ENCODE results near the gene SMG7. TPM values are rescaled to one million over a fixed set of nuclear protein-coding genes. Genes with fewer than 3 reads are reported as not detected.

Gene SMG7
- polyA plus RNA-seq, 1 donor from 2014 or later: 19.1 TPM

- H3K4me2 ChIP-seq (ENCODE audit: low read length): no peak overlapping the region
- H3K9me2 ChIP-seq (ENCODE audit: insufficient read depth, low read length): no peaks in the 10 kb centered on the region
- no peaks in the 10 kb centered on the region for H3F3A ChIP-seq (ENCODE audit: insufficient read depth, low read length, poor library complexity, severe bottlenecking)
- no peak for TF ChIP-seq RAD21 (conservative IDR thresholded peaks at IDR 0.05)
- no peak for TF ChIP-seq MXI1 (conservative IDR thresholded peaks at IDR 0.05; ENCODE audit: poor library complexity, severe bottlenecking)
- TF ChIP-seq POLR2AphosphoS5 (IDR thresholded peaks at IDR 0.05): no peak
- TF ChIP-seq SMC3 (conservative IDR thresholded peaks at IDR 0.05; ENCODE audit: poor library complexity): peak; percentile 24
- peak; percentile 29 for TF ChIP-seq CTCF (IDR thresholded peaks at IDR 0.05; ENCODE audit: poor library complexity, severe bottlenecking)
- TF ChIP-seq EZH2 (IDR thresholded peaks at IDR 0.05; ENCODE audit: borderline replicate concordance, insufficient read depth, low read length, poor library complexity, severe bottlenecking): no peak
- no peaks in the 10 kb centered on the region for H4K20me1 ChIP-seq (ENCODE audit: insufficient read depth)
- H3K36me3 ChIP-seq (ENCODE audit: insufficient read depth, low read length): no peaks in the 10 kb centered on the region
- no peak overlapping the region for H2AFZ ChIP-seq (ENCODE audit: low read depth, low read length)
- H3K9ac ChIP-seq (ENCODE audit: low read length): no peak overlapping the region
- H3K27me3 ChIP-seq (ENCODE audit: insufficient read depth, low read depth, low read length): no peaks in the 10 kb centered on the region
- H3K27ac ChIP-seq (ENCODE audit: low read length): no peak overlapping the region
- no peak overlapping the region for H3K4me3 ChIP-seq (ENCODE audit: low read length)
- H3K9me3 ChIP-seq (ENCODE audit: low read length): no peaks in the 10 kb centered on the region
- no peaks in the 10 kb centered on the region for H3K79me2 ChIP-seq (replicated peaks; ENCODE audit: insufficient read depth, low read length)
Measured at GRCh38 chr1:183580281-183580682, 108.0 kb downstream of the SMG7 start.

- TF ChIP-seq CTCF (IDR thresholded peaks at IDR 0.05; ENCODE audit: poor library complexity, severe bottlenecking) (no peak), MXI1 (conservative IDR thresholded peaks at IDR 0.05; ENCODE audit: poor library complexity, severe bottlenecking) (no peak), EZH2 (IDR thresholded peaks at IDR 0.05; ENCODE audit: borderline replicate concordance, insufficient read depth, low read length, poor library complexity, severe bottlenecking) (no peak), POLR2AphosphoS5 (IDR thresholded peaks at IDR 0.05) (no peak), EP300 (conservative IDR thresholded peaks at IDR 0.05; ENCODE audit: poor library complexity, severe bottlenecking) (no peak), TAF1 (IDR thresholded peaks at IDR 0.05; ENCODE audit: low read depth) (no peak), SMC3 (conservative IDR thresholded peaks at IDR 0.05; ENCODE audit: poor library complexity) (no peak), RAD21 (conservative IDR thresholded peaks at IDR 0.05) (no peak), REST (IDR thresholded peaks at IDR 0.05; ENCODE audit: borderline replicate concordance) (no peak)
- Histone ChIP-seq H2AFZ (ENCODE audit: low read depth, low read length) (no peak overlapping the region), H3K4me2 (ENCODE audit: low read length) (no peak overlapping the region), H3K9me3 (ENCODE audit: low read length) (no peaks in the 10 kb centered on the region), H3K27ac (ENCODE audit: low read length) (no peak overlapping the region), H3K36me3 (ENCODE audit: insufficient read depth, low read length) (no peaks in the 10 kb centered on the region), H3K4me3 (ENCODE audit: low read length) (no peak overlapping the region), H3K79me2 (replicated peaks; ENCODE audit: insufficient read depth, low read length) (no peaks in the 10 kb centered on the region), H3K9ac (ENCODE audit: low read length) (no peak overlapping the region), H3F3A (ENCODE audit: insufficient read depth, low read length, poor library complexity, severe bottlenecking) (no peaks in the 10 kb centered on the region), H3K27me3 (ENCODE audit: insufficient read depth, low read depth, low read length) (no peaks in the 10 kb centered on the region), H4K20me1 (ENCODE audit: insufficient read depth) (no peaks in the 10 kb centered on the region), H3K9me2 (ENCODE audit: insufficient read depth, low read length) (no peaks in the 10 kb centered on the region)
Measured at GRCh38 chr1:183582021-183582713, 109.9 kb downstream of the SMG7 start.

All from neural cell (in vitro differentiated cells).